ACC112 (cell line): ENCODE measurements around the gene SLC47A1.
"Not testable (repeated sequence)": the region's sequence is repeated elsewhere in the genome, so short reads cannot be mapped to it uniquely, and the experiment has no call there.

Source experiments
- H2AFZ ChIP-seq: fragments of 200-600 bp; sonication (generic); one replicate; pipeline ENCODE4 v1.6.0; 2017; ENCODE audit warnings: antibody characterized with exemption, low read length; ENCODE audit not compliant: unreplicated experiment
- H3K27ac ChIP-seq: fragments of 200-600 bp; sonication (generic); 2 replicates; pipeline ENCODE4 v1.5.1; 2014; ENCODE audit warnings: low read depth, mild to moderate bottlenecking, antibody characterized with exemption, low read length, moderate library complexity
- H3K27me3 ChIP-seq: fragments of 200-600 bp; sonication (generic); 2 replicates; pipeline ENCODE4 v1.6.1; 2014; ENCODE audit warnings: mild to moderate bottlenecking, antibody characterized with exemption, low read length, moderate library complexity, mixed read lengths; ENCODE audit not compliant: insufficient read depth
- H3K36me3 ChIP-seq: fragments of 200-600 bp; sonication (generic); 2 replicates; pipeline ENCODE4 v1.6.1; 2016; ENCODE audit warnings: mild to moderate bottlenecking, antibody characterized with exemption, low read length, moderate library complexity, mixed read lengths; ENCODE audit not compliant: insufficient read depth
- H3K4me1 ChIP-seq: fragments of 200-600 bp; sonication (generic); one replicate; pipeline ENCODE4 v1.6.1; 2016; ENCODE audit warnings: low read length, mixed read lengths; ENCODE audit not compliant: insufficient read depth, unreplicated experiment, control insufficient read depth
- H3K4me3 ChIP-seq: fragments of 200-600 bp; sonication (generic); 2 replicates; pipeline ENCODE4 v1.5.1; 2014; ENCODE audit warnings: mild to moderate bottlenecking, low read depth, low read length
- H3K79me2 ChIP-seq: fragments of 200-600 bp; sonication (generic); one replicate; pipeline ENCODE4 v1.6.0; 2016; ENCODE audit warnings: low read length; ENCODE audit not compliant: control insufficient read depth, unreplicated experiment, insufficient read depth

SLC47A1 gene

GRCh38 chr17:19579192-19579761, 45.6 kb downstream of the SLC47A1 start:
- Histone ChIP-seq H2AFZ (no peak overlapping the region), H3K4me1 (no peaks in the 10 kb centered on the region), H3K79me2 (no peaks in the 10 kb centered on the region), H3K27me3 (peaks cover 19% of the 10 kb centered on the region), H3K36me3 (no peaks in the 10 kb centered on the region), H3K4me3 (no peak overlapping the region), H3K27ac (no peak overlapping the region)

- peak overlapping the region; percentile 29 for H2AFZ ChIP-seq
- H3K79me2 ChIP-seq: no peaks in the 10 kb centered on the region
- no peak overlapping the region for H3K27ac ChIP-seq
- H3K36me3 ChIP-seq: no peaks in the 10 kb centered on the region
- H3K27me3 ChIP-seq: peaks cover 19% of the 10 kb centered on the region
- peak overlapping the region; percentile 57 for H3K4me3 ChIP-seq
- H3K4me1 ChIP-seq: no peaks in the 10 kb centered on the region
Observed at GRCh38 chr17:19579867-19580565, 46.4 kb downstream of the SLC47A1 start.

- H3K4me3 ChIP-seq, H2AFZ ChIP-seq, H3K4me1 ChIP-seq, H3K36me3 ChIP-seq, H3K79me2 ChIP-seq, H3K27ac ChIP-seq: not testable (repeated sequence)
- H3K27me3 ChIP-seq: peaks cover 19% of the 10 kb centered on the region
Observed at GRCh38 chr17:19580566-19580920, 46.9 kb downstream of the SLC47A1 start.

GRCh38 chr17:19582152-19582551, 48.5 kb downstream of the SLC47A1 start:
- not testable (repeated sequence) for H3K79me2 ChIP-seq, H3K27ac ChIP-seq, H3K4me1 ChIP-seq, H3K4me3 ChIP-seq, H2AFZ ChIP-seq, H3K36me3 ChIP-seq
- H3K27me3 ChIP-seq: peaks cover 19% of the 10 kb centered on the region

- Histone ChIP-seq H3K27me3 (peaks cover 16% of the 10 kb centered on the region), H3K79me2 (no peaks in the 10 kb centered on the region), H3K4me1 (no peaks in the 10 kb centered on the region), H3K4me3 (no peak overlapping the region), H2AFZ (no peak overlapping the region), H3K27ac (no peak overlapping the region), H3K36me3 (no peaks in the 10 kb centered on the region)
Observed at GRCh38 chr17:19583871-19584270, 50.2 kb downstream of the SLC47A1 start.

DNA sequence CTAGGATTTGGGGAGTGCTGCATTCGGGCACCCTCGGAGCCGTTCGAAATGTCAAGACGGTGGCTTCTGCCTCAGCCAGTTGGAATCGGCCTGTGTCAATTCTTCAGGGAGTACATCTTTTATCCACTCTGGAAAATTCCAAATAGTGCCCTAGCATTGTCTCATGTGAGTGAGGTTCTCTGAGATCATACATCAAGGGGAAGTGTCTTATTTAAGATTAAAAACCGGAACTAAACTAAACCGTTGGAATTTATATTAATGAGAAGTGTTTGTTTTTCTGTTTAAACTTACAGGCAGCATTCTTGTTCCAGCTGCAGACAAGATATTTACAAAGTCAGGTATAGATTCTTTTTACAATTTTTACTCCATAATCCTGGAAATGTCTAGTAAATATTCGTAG, 56.8 kb downstream of the SLC47A1 start:
- H3K27ac ChIP-seq: no peak overlapping the region
- peaks cover 5% of the 10 kb centered on the region; the same call in 1 of the 2 replicates for H3K27me3 ChIP-seq
- H2AFZ ChIP-seq: no peak overlapping the region
- H3K4me1 ChIP-seq: no peaks in the 10 kb centered on the region
- H3K36me3 ChIP-seq: no peaks in the 10 kb centered on the region
- H3K79me2 ChIP-seq: no peaks in the 10 kb centered on the region
- no peak overlapping the region for H3K4me3 ChIP-seq

- H3K79me2 ChIP-seq: no peaks in the 10 kb centered on the region
- H3K4me1 ChIP-seq: no peaks in the 10 kb centered on the region
- no peak overlapping the region for H3K4me3 ChIP-seq
- peaks cover 5% of the 10 kb centered on the region; the same call in 1 of the 2 replicates for H3K27me3 ChIP-seq
- no peak overlapping the region for H3K27ac ChIP-seq
- no peak overlapping the region for H2AFZ ChIP-seq
- no peaks in the 10 kb centered on the region for H3K36me3 ChIP-seq
Observed at GRCh38 chr17:19590912-19591551, 57.4 kb downstream of the SLC47A1 start.

- H3K4me1 ChIP-seq: no peaks in the 10 kb centered on the region
- H3K4me3 ChIP-seq: no peak overlapping the region
- H2AFZ ChIP-seq: no peak overlapping the region
- peaks cover 5% of the 10 kb centered on the region; the same call in 1 of the 2 replicates for H3K27me3 ChIP-seq
- H3K36me3 ChIP-seq: no peaks in the 10 kb centered on the region
- no peaks in the 10 kb centered on the region for H3K79me2 ChIP-seq
- H3K27ac ChIP-seq: no peak overlapping the region
Observed at GRCh38 chr17:19592316-19592715, 58.7 kb downstream of the SLC47A1 start.

- no peak overlapping the region for H3K4me3 ChIP-seq
- H3K79me2 ChIP-seq: no peaks in the 10 kb centered on the region
- no peak overlapping the region for H2AFZ ChIP-seq
- no peaks in the 10 kb centered on the region for H3K36me3 ChIP-seq
- H3K27me3 ChIP-seq: peaks cover 5% of the 10 kb centered on the region; the same call in 1 of the 2 replicates
- no peaks in the 10 kb centered on the region for H3K4me1 ChIP-seq
- no peak overlapping the region for H3K27ac ChIP-seq
Observed at GRCh38 chr17:19596869-19597268, 63.2 kb downstream of the SLC47A1 start.

DNA sequence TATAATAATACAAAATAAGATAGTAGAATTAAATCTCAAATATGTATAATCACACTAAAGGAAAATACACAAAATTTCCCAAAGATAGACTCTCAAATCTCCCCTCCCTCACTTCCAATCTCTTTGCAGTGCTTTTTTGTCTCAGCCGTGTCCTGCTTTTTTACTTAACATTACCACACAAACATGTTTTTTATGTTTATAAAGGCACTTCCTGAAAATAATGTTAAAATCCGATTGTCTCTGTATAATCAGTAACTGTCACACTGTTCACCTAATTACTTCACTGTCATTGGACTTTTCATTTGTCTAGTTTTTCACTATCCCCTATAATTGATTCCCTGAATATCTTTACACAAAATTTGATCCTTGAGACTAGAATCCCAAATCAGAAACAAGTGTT, 76.7 kb downstream of the SLC47A1 start:
- no peaks in the 10 kb centered on the region for H3K36me3 ChIP-seq
- no peak overlapping the region for H3K27ac ChIP-seq
- H3K27me3 ChIP-seq: no peaks in the 10 kb centered on the region
- no peaks in the 10 kb centered on the region for H3K4me1 ChIP-seq
- H2AFZ ChIP-seq: no peak overlapping the region
- no peaks in the 10 kb centered on the region for H3K79me2 ChIP-seq
- H3K4me3 ChIP-seq: no peak overlapping the region

DNA sequence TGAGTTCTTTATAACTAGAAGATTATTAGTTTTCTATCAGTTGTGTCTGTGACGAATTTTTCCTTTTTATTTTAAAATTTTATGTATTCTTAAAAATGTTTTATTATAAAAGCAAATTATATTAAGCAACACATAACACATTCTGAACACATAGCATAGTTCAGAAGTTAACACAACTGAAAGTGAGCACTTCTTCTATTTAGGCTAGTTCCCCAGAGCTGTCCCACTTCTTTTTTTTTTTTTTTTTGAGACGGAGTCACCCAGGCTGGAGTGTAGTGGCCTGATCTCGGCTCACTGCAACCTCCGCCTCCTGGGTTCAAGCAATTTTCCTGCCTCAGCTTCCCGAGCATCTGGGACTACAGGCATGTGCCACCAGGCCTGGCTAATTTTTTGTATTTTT, 77.2 kb downstream of the SLC47A1 start:
- no peaks in the 10 kb centered on the region for H3K36me3 ChIP-seq

More for the DNA sequence above, 77.2 kb downstream of the SLC47A1 start:
- no peaks in the 10 kb centered on the region for H3K27me3 ChIP-seq
- no peaks in the 10 kb centered on the region for H3K79me2 ChIP-seq
- no peak overlapping the region for H2AFZ ChIP-seq
- no peaks in the 10 kb centered on the region for H3K4me1 ChIP-seq
- H3K4me3 ChIP-seq: no peak overlapping the region
- no peak overlapping the region for H3K27ac ChIP-seq
